NB4 (cell line): ENCODE results near the gene RBMS3.

Source experiments
- POLR2A ChIP-seq: IDR thresholded peaks from 2 replicates; pipeline ENCODE4 v1.6.1; 2011; ENCODE audit warnings: mild to moderate bottlenecking; ENCODE audit not compliant: insufficient read length; ENCODE audit errors: extremely low read depth
- TF ChIP-seq, protein P1 (sequence below): IDR thresholded peaks from one replicate; pipeline ENCODE4 v1.5.1; 2012; ENCODE audit warnings: low read depth, low read length

DNA sequence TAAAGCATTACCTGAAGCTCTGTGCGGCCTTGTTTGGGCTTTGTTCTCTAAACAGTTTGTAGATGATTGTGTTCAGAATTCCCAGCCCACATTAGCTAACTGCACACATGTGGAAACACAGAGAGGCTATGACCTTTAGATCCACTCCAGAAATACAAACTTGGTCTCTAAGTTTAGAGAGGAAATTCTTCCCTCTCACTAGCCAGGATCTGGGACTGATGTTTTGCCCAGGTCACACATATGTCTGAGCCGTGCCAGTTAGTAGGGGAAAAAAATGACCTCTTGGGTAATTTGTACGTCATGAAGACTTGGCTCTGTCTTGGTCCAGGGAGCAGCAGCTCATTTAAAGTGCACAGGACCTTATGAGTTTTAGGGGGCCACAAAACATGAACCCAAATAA, 223.1 kb downstream of the RBMS3 start:
- TF ChIP-seq, protein P1, sequence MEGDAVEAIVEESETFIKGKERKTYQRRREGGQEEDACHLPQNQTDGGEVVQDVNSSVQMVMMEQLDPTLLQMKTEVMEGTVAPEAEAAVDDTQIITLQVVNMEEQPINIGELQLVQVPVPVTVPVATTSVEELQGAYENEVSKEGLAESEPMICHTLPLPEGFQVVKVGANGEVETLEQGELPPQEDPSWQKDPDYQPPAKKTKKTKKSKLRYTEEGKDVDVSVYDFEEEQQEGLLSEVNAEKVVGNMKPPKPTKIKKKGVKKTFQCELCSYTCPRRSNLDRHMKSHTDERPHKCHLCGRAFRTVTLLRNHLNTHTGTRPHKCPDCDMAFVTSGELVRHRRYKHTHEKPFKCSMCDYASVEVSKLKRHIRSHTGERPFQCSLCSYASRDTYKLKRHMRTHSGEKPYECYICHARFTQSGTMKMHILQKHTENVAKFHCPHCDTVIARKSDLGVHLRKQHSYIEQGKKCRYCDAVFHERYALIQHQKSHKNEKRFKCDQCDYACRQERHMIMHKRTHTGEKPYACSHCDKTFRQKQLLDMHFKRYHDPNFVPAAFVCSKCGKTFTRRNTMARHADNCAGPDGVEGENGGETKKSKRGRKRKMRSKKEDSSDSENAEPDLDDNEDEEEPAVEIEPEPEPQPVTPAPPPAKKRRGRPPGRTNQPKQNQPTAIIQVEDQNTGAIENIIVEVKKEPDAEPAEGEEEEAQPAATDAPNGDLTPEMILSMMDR = no peak
- TF ChIP-seq POLR2A = no peak
